Measurements from ENCODE around the gene RCOR1.

RCOR1 gene

GRCh38 chr14:102779084-102779462 lies 186.6 kb downstream of the RCOR1 start:
- DNase-seq, result no peak

GRCh38 chr14:102779574-102780315 lies 187.3 kb downstream of the RCOR1 start:
- no peak for DNase-seq
